Mammary epithelial cell (primary cell): Measurements from ENCODE around the gene KRT77.

Experiments used
- CTCF ChIP-seq, 2 donors: IDR thresholded peaks in 1 of 2; conservative IDR thresholded peaks in 1 of 2; 2 replicates each; pipeline ENCODE4 v1.5.1; 2011 to 2012; ENCODE audit warnings: inconsistent platforms in 2 of 2, low read length in 2 of 2, mild to moderate bottlenecking in 2 of 2, control low read depth in 1 of 2, low read depth in 1 of 2; ENCODE audit not compliant: insufficient read depth in 1 of 2; ENCODE audit errors: extremely low read depth in 1 of 2
- EZH2 ChIP-seq: IDR thresholded peaks from 2 replicates; pipeline ENCODE4 v1.6.1; 2012; ENCODE audit warnings: low read length, inconsistent platforms, borderline replicate concordance

GRCh38 chr12:52667509-52667908, 35.8 kb downstream of the KRT77 start:
- TF ChIP-seq CTCF (conservative IDR thresholded peaks at IDR 0.05 in 1 of 2, IDR thresholded peaks at IDR 0.05 in 1 of 2; ENCODE audit: extremely low read depth in 1 of 2, insufficient read depth in 1 of 2, low read depth in 1 of 2, low read length in 2 of 2) (peak in 1 of 2 donors; percentile 40), EZH2 (no peak)
